Left renal pelvis (tissue), 4 donors: Measurements from ENCODE around the gene LRRC15. TPM values are rescaled to one million over a fixed set of nuclear protein-coding genes. Genes with fewer than 3 reads are reported as not detected.

Experiments used
- DNase-seq, 4 donors: peaks; one replicate each; pipeline ENCODE4 v3.0.0-alpha.2; 2013; ENCODE audit warnings: low read depth in 4 of 4, low spot score in 3 of 4
- polyA plus RNA-seq, 4 donors: library from polyadenylated mRNA; unstranded; fragments of 120-200 nt; gene quantifications; one replicate each; pipeline ENCODE4 v1.2.1, GENCODE V29; 2013; ENCODE audit not compliant: insufficient read length in 4 of 4

Gene LRRC15
- polyA plus RNA-seq, 4 donors = 0.09 TPM; not detected in 3

DNA sequence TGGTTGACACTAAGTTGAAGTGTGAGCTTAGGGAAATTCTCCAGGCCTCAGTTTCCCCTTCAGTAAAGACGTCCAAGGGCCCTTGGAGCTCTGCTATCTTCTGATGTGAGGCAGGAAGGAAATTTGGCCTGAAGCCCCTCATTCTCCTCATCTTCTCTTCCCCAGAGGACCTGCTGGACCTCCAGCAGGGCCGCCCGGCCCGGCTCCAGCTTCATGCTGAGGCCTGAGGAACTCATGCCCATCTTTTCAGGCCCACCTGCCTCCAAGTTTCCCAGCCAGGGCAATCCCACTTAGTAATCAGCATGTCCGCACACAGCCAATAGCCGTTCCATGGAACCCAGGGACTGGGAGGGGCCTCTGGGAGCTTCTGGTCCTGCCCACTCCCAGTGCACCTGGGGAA is 4.0 kb downstream of the LRRC15 start:
- DNase-seq = no peak

DNA sequence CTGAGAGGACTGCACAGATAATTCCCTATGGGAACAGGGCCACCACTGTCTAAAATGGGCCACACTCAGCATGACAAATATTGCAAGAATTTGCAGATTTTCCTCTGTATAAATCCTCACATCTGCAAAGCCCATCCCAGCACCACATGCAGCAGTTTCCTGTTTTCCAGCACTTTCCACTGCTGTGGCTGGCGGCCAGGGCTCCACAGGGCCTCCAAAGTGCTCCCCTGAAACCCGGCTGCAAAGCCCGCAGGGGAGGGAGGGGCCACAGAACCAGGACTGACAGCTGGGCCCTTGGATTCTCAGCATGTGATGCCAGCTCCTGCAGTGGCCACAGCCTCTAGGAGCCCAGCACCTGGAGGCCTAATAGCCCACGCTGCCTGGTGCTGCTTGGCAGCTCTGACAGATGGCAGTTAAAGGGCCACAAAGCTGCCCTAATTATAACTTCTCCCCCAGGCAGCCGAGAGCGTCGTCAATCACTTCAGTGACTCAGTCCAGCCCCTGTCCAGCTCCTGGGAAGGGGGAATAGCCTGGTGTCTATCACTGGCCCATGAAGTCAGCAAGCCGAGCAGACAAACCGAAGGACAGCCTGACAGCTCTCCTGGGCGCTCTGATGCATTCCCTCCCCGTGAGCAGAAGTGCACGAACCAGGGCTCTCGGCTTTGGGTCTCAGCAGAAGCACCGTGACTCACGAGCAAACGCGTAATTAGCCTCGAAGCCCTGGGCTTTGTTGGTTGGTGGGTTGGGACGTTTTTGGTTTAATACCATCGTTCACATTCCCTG is 4.7 kb downstream of the LRRC15 start:
- DNase-seq = no peak

DNA sequence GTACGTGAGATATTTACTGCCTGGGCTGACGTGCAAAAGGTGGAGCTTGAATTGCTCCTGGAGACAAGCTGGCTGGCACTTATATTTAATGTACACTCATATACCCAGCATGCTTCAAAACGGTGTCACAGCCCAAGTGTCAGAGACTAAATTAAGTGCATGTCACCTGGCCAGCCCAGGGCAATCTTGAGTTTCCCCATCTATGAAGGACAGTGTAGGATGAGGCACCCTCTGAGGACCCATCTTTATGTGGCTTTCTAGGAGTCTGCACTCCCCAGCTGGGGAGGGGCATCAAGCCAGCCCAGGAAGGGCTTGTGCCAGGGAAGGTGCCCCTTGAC is 5.3 kb downstream of the LRRC15 start:
- no peak for DNase-seq

DNA sequence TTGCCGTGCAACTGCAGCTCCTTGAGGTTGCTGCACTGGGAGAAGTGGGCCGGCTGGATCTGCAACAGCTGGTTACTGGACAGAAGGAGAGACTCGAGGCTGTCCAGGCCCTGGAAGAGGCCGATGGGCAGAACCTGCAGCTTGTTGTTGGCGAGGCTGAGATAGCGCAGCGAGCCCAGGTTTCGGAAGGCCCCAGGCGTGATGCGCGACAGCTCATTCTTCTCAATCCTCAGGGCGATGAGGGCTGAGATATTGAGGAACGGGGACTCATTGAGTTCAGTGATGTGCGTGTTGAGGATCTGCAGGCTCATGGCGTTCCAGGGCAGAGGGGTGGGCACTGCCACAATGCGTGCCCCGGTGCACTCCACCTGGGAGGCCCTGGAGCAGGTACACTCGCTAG is 9.0 kb downstream of the LRRC15 start:
- no peak for DNase-seq

DNA sequence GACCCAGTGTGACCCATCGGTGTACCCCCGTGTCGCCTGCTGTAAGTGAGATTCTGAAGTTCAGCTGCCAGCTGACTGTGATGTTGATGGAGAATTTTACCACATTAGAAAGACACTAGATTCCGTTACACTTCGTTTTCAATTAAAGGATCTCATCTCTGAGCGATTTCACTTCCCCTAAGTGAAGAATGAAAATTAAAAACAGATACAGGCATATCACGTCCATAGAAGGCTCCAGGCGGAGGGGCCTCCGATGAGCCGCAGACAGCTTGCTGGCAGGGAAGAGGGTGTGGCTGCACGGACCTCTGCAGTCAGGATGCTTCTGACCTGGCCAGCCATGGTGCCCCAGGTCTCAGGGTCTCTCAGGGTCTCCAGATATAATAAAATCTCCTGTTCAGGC is 11.9 kb downstream of the LRRC15 start:
- no peak for DNase-seq

DNA sequence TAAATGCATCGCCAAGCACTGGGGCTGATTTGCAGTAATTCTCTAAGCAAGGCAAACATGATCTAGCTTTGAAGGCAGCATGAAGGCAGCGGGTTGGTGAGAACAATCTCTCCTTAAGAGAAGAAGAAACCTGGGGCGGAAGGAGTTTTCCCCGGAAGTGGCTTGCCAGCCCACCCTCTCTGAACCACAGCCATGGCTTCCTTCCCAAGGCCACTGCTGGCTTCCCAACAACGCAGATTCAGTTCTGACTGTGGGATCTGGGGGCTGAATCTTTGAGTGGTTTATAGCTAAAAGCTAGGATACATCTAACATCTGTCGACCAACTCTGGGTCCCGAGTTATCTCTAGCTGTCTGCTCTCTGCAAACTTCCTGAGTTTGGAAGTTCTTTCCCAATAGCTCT is 14.2 kb downstream of the LRRC15 start:
- DNase-seq = no peak

DNA sequence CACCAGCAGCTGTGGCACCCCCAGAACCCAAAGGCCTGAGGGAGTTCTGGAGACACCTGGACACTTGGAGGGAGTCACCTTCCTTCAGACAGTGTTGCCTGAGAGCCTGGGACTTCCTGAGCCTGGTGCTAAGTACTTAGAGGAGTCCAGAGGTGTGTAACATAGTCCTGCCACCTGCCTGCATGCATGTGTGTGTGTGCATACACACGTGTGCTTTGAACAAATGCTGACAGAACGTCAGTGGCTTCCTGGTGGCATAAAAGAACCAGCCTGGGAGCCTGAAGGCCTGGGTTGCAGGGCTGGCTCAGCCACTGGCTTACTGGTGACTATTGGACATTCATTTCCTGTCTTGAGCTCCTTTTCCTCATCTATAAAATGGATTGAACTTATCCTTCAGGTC is 15.2 kb downstream of the LRRC15 start:
- DNase-seq = no peak

DNA sequence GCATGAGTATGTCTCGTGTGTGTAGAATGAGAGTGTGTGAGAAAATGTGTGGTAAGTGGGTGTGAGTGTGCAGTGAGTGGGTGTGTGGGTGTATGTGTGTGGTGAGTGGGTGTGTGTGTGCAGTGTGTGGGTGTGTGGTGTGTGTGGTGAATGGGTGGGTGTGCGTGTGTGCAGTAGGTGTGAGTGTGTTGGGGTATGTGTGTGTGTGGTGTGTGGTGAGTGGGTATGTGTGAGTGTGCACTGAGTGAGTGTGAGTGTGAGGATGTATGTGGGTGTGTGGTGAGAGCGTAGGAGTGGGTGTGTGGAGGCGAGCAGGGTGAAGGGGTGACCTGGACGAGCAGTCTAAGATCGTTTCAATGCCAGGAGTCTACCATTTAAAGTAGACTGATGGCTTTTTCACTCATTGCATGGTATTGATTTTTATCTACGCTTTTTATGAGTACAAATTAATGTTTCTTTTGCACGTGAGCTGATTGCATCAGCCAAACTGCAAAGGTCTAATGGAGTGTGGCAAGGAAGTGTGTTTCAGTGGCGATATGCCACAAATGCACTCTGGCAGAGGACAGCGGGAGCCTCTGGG is 16.8 kb downstream of the LRRC15 start:
- DNase-seq = no peak

DNA sequence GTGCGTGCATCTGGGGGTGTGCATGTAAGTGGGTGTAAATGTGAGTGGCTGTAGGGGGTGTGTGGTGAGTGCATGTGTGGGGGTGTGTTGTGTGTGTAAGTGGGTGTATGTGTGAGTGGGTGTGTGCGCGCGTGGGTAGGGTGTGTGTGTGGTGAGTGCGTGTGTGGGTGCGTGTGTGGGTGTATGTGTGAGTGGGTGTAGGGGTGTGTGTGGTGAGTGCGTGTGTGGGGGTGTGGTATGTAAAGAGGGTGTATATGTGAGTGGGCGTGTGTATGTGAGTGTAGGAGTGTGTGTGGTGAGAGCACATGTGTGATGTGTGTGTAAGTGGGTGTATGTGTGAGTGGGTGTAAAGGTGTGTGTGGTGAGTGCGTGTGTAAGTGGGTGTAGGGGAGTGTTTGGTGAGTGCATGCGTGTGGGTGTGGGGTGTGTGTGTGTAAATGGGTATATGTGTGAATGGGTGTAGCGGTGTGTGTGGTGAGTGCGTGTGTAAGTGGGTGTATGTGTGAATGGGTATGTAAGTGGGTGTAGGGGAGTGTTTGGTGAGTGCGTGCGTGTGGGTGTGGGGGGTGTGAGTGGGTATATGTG is 17.5 kb downstream of the LRRC15 start:
- DNase-seq = no peak

DNA sequence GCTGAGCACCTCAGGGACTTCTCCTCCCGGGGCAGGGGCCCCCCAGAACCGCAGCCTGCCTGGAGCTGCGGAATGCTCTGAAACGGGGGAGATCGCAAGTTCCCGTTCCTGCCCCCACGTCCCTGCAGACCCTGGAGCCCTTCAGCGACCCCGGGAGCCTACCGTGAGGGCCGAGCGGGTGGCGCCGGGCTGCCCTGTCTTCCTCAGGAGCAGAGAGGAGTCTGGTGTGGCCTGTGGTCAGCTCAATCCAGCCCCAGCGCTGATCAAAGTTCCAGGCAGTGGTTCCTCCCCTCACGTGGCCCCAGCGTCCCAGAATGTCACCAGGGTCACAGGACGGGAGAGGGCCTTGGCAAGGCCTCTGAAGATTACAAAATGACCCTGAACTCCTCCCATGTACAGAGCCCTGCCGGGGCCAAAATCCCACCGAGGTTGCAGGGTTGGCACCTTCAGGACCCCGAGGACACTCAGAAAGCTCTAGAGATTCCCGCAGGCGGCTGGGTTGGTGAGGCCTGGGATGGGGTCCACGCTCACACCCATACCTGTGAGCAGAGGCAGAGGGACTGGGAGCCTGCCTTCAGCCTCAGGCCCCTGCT is 18.4 kb downstream of the LRRC15 start, which contains the start of gene CPN2:
Gene CPN2, minus strand, starts transcription at position 249 of the 593 bp plus-strand sequence. CDS start 8,626 bp downstream, outside the sequence.
- no peak for DNase-seq

DNA sequence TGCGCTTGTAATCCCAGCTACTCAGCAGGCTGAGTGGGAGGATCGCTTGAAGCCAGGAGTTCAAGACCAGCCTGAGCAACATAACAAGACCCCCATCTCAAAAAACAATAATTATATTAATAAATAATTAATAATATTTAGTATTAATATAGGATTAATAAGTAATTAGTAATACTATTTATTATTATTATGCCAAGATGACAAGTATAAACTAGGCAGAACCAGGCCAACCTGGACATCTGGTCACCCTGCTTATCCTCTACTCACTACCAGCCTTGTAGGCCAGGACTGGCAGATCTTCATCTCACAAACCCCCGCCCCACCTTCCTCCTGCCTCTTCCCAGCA is 18.8 kb downstream of the LRRC15 start:
- no peak for DNase-seq

DNA sequence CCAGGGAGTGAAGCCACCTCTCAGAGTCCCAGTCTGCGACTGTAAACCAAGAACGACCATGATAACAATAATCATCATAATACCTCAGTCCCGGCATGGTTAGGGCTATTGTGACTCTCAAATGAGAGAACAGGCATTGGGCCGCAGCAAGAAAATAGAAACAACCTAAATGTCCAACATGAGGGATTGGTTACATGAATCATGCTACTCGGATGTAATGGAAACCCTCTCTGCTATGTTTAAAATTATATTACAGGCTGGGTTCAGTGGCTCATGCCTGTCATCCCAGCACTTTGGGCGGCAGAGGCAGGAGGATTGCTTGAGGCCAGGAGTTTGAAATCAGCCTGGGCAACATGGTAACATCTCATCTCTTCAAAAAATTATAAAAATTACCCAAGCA is 21.2 kb downstream of the LRRC15 start:
- no peak for DNase-seq

DNA sequence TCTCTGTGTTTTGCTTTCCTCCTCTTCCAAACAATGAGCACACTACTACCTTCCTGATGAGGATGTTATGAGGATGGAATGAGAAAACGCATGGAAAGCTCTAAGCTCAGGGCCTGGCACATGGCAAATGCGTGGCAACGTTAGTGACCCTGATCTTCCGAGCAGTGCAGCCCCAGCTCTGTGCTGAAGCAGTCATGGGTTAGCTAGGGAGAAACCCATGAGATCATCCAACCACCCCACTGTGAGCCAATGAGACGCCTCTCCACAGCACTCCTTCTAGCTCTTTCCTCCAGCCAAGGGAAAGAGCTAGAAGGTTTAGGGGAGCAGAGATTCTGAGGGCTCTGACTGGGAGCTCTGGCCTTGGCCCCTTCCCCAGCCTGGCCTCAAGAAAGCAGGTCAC is 22.9 kb downstream of the LRRC15 start:
- DNase-seq = no peak

DNA sequence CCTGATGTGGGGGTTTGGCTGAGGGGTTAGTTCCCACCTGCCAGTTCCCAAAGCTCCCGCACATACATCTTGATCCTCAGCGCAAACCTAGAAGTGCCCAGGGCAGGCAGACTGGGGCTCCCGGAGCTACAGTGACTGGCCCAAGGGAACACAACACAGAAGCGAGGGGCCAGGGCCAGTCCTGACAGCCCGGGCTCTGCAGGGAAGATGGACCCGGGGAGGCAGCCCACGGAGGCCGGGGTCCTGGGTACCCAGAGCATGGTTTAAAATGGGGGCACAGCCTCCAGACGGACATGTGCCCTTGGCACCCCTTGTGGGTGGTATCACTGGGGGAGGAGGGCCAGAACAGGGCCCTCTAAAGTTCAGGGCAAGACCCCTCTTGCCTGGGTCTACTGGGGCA is 23.5 kb downstream of the LRRC15 start:
- no peak for DNase-seq

DNA sequence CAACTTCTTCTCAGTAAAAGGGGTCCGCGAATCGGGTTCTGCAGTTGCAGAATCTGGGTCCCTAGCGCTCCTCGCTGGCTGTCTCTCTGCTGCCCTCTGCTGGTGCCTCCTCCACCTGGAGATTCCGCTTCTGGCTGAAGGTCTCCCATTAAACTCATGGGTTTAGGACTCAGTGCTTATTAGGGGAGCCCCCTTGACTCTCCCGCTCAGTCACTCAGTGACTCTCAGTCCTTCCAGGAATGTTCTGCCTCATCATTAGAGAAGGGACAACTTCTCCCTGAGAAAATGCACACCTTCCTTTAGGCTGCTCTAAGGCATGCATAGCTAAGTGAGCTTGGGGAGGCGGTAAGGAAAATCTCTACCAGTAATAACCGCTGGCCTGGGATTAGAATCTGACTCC is 25.5 kb downstream of the LRRC15 start:
- DNase-seq = no peak

DNA sequence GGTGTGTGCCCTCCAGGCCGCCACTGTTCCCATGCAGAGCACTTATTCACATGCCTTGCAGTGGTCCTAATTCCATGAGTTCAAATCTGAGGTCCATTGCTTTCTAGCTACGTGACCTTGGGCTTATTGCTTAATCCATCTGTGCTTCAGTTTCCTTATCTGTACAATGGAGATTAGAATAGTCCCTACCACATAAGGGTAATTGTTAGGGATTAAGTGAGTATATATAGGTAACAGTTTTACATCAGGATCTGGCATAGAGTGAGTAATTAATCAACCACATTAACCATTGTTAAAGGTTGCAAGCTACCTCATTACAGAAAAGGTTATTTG is 26.0 kb downstream of the LRRC15 start:
- DNase-seq = no peak

DNA sequence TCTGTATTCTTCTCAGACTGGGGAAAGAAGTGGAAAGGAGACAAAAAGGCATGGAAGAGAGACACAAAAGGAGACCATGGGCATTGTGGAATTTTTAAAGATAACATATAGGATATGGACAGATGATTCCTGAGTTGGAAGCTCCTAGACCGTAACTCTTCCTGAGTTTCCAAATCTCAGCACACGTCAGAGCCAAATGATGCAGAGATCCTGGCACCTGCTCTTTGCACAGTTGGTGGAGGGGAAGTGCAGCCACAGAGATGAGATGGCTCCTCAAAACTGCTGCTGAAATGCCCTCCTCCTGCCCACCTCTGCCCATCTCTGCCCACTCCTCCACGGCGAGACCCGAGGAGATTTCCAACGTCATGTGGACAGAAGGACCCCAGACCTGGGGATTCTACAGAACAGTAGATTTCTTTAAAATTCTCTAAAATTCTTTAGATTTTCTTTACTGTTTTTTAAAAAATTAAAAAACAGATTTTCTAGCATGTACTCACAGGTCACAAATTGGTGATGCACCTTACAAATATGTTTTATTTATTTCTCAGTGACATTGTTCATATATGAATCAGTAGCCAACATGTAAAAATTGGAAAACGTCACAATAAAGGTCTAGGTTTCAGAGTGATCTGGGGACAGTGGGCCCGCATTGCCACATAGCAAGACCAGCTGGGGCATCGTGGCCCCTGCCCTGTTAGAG is 26.5 kb downstream of the LRRC15 start:
- no peak for DNase-seq

DNA sequence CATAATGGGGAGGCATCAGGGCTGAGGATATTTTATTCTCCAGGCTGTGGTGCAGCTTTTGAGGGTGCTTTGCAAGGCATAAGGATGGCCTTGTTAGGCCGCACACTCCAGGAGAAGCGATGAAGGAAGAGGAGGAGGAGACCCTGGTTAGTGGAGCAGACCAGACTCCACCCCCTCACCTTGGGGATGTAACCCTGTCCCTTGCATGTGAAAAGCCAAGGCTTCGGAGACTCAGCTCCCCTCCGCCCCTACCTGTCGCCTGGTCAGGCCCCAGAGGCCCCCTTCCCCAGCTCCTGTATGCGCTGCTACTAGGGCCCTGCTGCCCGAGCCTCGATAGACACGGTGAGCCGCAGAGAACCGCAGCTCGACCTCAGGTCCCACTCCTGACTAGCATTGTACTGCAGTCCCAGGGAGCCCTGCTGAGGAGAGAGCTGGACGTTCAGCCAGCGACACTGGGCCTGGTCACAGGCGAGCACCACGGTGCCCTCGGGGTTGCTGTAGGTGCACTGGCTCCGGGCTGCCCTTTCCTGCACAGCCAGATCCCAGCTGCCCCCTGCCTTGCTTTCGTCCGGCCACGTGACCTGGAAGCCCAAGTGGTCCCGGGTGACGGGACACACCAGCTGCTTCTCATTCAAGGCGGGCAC is 28.7 kb downstream of the LRRC15 start:
- DNase-seq = no peak

DNA sequence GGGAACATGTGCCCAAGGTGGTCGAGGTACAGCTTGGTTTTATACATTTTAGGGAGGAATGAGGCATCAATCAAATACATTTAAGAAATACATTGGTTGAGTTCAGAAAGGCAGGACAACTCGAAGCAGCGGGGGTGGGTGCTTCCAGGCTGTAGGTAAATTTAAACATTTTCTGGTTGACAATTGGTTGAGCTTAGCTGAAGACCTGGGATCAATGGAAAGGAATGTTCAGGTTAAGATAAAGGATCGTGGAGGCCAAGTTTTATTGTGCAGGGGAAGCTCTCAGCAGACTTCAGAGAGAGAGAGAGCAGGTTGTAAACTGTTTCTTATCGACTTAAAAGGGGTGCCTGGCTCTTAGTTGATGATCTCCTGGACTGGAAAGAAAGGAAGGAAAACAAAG is 29.7 kb downstream of the LRRC15 start:
- DNase-seq = no peak

DNA sequence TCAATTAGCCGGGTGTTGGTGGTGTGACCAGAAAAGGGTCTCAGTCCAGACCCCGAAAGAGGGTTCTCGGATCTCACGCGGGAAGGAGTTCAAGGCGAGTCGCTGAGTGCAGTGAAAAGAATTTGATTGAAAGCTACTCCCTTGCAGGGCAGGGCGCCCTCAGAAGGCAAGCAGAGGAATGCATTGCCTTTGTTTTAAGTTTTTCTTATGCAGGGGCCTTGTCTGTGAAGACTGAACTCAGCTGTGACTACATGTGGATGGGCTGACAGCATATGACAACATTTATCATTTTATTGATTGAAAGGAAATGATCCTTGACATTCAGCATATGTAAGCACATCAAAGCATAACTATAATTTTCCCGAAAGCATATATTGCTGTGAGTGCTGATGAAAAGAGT is 30.2 kb downstream of the LRRC15 start:
- DNase-seq = no peak
